Measurements from ENCODE around the gene NAV3. TPM values are rescaled to one million over a fixed set of nuclear protein-coding genes. Genes with fewer than 3 reads are reported as not detected.

NAV3 gene
- total and polyA plus RNA-seq, 2 of the 4 experiments (the other 2 are of a cell fraction) = 25.5 to 106 TPM

DNA sequence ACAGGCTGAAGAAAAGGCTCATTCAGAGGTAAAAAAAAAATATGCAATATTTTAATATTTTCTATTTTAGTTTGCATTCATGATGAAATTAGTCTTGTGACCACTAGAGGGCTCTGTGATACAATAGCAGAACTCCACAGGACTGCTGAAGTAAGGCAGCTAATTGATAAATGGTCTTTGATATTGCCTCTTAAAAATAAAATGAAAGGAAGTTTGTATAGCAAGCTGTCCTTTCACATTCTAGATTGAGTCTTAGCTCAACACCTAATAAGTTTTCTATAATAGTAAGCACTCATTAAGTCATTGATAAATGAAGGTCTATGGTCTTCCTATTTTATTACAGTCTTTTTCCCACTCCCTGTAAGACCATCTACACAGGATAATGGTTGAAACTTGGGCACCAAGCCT is 315.7 kb downstream of the NAV3 start:
- Histone ChIP-seq H2AK5ac (ENCODE audit: low read depth, low read length) (no peak overlapping the region), H2BK120ac (ENCODE audit: low read depth, low read length) (no peak overlapping the region), H3K4me1 (ENCODE audit: control insufficient read depth, insufficient read depth, low read length) (no peaks in the 10 kb centered on the region), H3K27ac (ENCODE audit: insufficient read depth, low read length) (no peak overlapping the region), H3K14ac (replicated peaks; ENCODE audit: low read depth, low read length) (no peak overlapping the region), H4K8ac (ENCODE audit: low read depth in 2 of 2, low read length in 2 of 2) (no peak overlapping the region), H3K4ac (ENCODE audit: low read depth, low read length) (no peak overlapping the region), H2BK5ac (ENCODE audit: low read depth, low read length, poor library complexity, severe bottlenecking) (no peak overlapping the region), H3K4me3 (ENCODE audit: insufficient read depth, low read depth, low read length) (no peak overlapping the region), H3K9me1 (ENCODE audit: insufficient read depth, low read length) (no peaks in the 10 kb centered on the region), H3K9ac (ENCODE audit: low read depth, low read length) (no peak overlapping the region), H2AFZ (replicated peaks; ENCODE audit: low read length, poor library complexity) (no peak overlapping the region), H3K9me3 (ENCODE audit: control insufficient read depth, insufficient read depth, low read length) (no peaks in the 10 kb centered on the region), H2BK20ac (ENCODE audit: low read depth, low read length) (no peak overlapping the region), H4K91ac (ENCODE audit: insufficient read depth, low read depth, low read length) (no peak overlapping the region), H3K23ac (ENCODE audit: low read depth, low read length) (no peak overlapping the region), H3K56ac (ENCODE audit: extremely low read depth, insufficient read depth, low read length) (no peak overlapping the region), H4K20me1 (ENCODE audit: insufficient read depth, low read length) (no peaks in the 10 kb centered on the region), H3K79me1 (ENCODE audit: low read depth in 1 of 2, low read length in 2 of 2) (peaks cover 0 to 4% of the 10 kb centered on the region in 2 experiments; a peak in 3 of 4 replicates), H3K36me3 (ENCODE audit: control insufficient read depth, insufficient read depth, low read length) (no peaks in the 10 kb centered on the region; the same call in 1 of the 2 replicates), H2AK9ac (replicated peaks; ENCODE audit: low read depth, low read length, poor library complexity) (no peak overlapping the region), H3K18ac (ENCODE audit: low read depth, low read length) (no peak overlapping the region), H3K27me3 (ENCODE audit: control insufficient read depth, insufficient read depth, low read length) (no peaks in the 10 kb centered on the region), H3K4me2 (ENCODE audit: low read depth, low read length) (no peak overlapping the region), H4K5ac (ENCODE audit: low read depth, low read length) (no peak overlapping the region), H2BK15ac (ENCODE audit: low read depth, low read length) (no peak overlapping the region)
- intact Hi-C loops (cut with micrococcal nuclease) (loop anchor here (2.0 to 10.0 kb wide), 3 partner anchors 438 to 1226 kb away; no protein-coding TSS in a partner anchor), dilution Hi-C loops (cut with HindIII; ENCODE audit: low sequenced_read_pairs, unreplicated experiment) (no loop called here), in situ Hi-C loops (cut with MboI; ENCODE audit: low sequenced_read_pairs) (no loop called here)
- no TSS peak for BruUV-seq (replicated peaks)
- ChIA-PET CTCF (interaction anchor here (0.5 to 1.4 kb wide), 6 partner anchors 11 to 1198 kb away, joined by 3 to 5 read pairs (median 3); no protein-coding TSS in a partner anchor), POLR2A (ENCODE audit: unreplicated experiment) (no interaction called here)
- TF ChIP-seq RCOR1 (IDR thresholded peaks at IDR 0.05; ENCODE audit: insufficient replicate concordance, low read length) (no peak), FOS (IDR thresholded peaks at IDR 0.05; ENCODE audit: low read depth, low read length) (no peak), SMC3 (IDR thresholded peaks at IDR 0.05; ENCODE audit: low read depth, low read length) (peak; percentile 35; the same call in 1 of the 2 replicates), RAD21 (IDR thresholded peaks at IDR 0.05; ENCODE audit: low read length) (peak; percentile 58)
- TF ChIP-seq, protein P1, sequence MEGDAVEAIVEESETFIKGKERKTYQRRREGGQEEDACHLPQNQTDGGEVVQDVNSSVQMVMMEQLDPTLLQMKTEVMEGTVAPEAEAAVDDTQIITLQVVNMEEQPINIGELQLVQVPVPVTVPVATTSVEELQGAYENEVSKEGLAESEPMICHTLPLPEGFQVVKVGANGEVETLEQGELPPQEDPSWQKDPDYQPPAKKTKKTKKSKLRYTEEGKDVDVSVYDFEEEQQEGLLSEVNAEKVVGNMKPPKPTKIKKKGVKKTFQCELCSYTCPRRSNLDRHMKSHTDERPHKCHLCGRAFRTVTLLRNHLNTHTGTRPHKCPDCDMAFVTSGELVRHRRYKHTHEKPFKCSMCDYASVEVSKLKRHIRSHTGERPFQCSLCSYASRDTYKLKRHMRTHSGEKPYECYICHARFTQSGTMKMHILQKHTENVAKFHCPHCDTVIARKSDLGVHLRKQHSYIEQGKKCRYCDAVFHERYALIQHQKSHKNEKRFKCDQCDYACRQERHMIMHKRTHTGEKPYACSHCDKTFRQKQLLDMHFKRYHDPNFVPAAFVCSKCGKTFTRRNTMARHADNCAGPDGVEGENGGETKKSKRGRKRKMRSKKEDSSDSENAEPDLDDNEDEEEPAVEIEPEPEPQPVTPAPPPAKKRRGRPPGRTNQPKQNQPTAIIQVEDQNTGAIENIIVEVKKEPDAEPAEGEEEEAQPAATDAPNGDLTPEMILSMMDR (conservative IDR thresholded peaks at IDR 0.05; ENCODE audit: low read depth, low read length) = peak; percentile 67
- DNase-seq (peak; percentile 62), ATAC-seq (ENCODE audit: low read depth) (peak; percentile 70; the same call in 1 of the 2 replicates)

Data from IMR-90 (cell line).